Left hindlimb (tissue), 1 donor: ENCODE data around the gene ADCY10.
"Not testable (repeated sequence)": the region's sequence is repeated elsewhere in the genome, so short reads cannot be mapped to it uniquely, and the experiment has no call there.

ENCODE experiments used
- DNase-seq: peaks from one replicate; pipeline ENCODE4 v3.0.0-alpha.2; 2018

Gene ADCY10

GRCh38 chr1:167856711-167857418 lies 57.1 kb downstream of the ADCY10 start:
- DNase-seq: no peak

DNA sequence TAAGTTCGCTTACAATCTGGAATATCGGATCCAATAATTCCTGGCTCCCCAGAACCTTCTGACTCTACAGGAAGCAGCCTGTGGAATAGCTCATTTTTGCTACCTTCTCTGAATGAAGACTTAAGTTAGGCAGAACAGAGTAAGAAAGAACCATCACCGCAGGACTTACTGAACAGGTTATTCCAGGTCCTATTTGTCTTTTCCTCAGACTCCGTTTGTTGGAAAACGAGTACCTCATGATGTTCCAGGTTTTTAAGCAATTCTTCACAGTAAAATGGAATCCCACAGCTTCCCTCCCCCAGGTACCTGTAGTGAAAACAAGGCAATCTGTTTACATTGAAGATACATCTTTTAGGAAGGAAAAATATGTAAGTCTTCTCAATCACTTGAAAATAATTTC lies 59.8 kb downstream of the ADCY10 start:
- no peak for DNase-seq

GRCh38 chr1:167849666-167850065 lies 64.3 kb downstream of the ADCY10 start:
- DNase-seq: no peak

- no peak for DNase-seq
These were observed 71.1 kb downstream of the ADCY10 start for GRCh38 chr1:167842872-167843271.

- DNase-seq: no peak
These were observed 72.4 kb downstream of the ADCY10 start for GRCh38 chr1:167841530-167841929.

DNA sequence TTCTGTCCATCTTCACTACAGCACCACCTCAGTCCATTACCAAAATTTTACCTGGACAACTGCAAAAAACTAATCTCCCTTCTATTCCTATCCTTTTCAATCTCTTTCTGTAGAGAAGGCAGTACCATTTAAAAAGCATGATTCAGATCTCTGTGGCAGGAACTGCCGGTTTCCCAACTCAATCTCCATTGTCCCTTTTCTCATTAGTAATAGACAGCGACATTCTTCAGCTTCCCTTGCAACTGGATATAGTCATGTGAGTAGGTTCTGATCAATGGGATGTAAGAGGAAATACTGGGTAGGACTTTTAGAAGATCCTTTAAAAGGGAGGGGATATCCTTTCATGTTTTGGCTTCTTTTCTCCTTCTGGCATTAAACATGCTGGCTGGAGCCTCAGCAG lies 74.9 kb downstream of the ADCY10 start:
- no peak for DNase-seq

DNA sequence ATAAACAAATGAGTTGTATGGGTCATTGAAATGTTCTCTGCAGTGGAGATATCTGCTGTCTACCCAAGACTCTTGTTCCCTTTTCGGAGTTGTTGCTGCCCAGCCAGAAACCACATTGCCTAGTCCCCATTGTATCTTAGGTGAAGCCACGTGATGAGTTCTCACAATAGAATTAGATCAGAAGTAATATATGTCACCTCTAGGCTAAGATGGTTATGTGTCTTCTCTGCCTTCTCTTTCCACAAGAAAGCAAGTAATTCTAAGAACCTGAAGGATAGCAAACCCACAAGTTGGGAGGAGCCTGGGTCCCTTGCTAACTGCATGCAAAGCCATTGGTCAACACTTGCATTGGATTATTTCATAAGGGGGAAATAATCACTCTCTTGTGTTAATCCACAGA lies 76.6 kb downstream of the ADCY10 start:
- no peak for DNase-seq

GRCh38 chr1:167836197-167836596 lies 77.7 kb downstream of the ADCY10 start:
- no peak for DNase-seq

DNA sequence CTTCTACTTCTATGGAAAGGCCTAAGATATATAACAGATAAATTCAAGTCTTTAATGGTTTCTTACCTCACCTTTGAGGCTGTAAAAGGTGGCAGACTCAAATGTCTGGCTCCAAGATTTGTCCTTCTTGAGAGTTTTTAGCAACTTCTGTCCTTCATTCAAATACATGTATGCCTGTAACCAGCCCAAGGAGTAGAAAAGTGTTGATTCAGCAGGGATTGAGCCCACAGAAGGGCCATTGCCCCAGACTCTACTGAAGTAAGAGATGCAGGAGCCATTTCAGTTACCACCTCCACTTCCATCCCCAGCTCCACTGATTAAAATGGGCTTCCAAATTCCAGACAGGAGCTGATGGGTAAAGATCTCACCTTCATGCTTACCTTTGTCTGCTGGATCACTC lies 80.0 kb downstream of the ADCY10 start:
- no peak for DNase-seq

GRCh38 chr1:167832693-167833092 lies 81.2 kb downstream of the ADCY10 start:
- no peak for DNase-seq

DNA sequence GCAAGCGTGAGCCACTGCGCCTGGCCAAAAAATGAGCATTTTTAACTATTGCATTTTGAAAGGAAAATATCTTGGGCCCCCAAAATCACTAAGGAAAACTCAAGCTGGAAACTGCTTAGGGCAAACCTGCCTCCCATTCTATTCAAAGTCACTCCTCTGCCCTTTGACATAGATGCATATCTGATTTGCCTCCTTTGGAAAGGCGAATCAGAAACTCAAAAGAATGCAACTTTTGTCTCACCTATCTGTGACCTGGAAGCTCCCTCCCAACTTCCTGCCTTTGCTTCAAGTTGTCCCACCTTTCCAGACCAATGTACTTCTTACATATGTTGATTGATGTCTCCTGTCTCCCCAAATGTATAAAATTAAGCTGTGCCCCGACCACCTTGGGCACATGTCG lies 83.3 kb downstream of the ADCY10 start:
- DNase-seq: not testable (repeated sequence)

GRCh38 chr1:167829868-167830267 lies 84.1 kb downstream of the ADCY10 start:
- no peak for DNase-seq

- peak; percentile 37 for DNase-seq
These were observed 87.8 kb downstream of the ADCY10 start for GRCh38 chr1:167826127-167826526.

GRCh38 chr1:167825419-167826079 lies 88.4 kb downstream of the ADCY10 start:
- no peak for DNase-seq

DNA sequence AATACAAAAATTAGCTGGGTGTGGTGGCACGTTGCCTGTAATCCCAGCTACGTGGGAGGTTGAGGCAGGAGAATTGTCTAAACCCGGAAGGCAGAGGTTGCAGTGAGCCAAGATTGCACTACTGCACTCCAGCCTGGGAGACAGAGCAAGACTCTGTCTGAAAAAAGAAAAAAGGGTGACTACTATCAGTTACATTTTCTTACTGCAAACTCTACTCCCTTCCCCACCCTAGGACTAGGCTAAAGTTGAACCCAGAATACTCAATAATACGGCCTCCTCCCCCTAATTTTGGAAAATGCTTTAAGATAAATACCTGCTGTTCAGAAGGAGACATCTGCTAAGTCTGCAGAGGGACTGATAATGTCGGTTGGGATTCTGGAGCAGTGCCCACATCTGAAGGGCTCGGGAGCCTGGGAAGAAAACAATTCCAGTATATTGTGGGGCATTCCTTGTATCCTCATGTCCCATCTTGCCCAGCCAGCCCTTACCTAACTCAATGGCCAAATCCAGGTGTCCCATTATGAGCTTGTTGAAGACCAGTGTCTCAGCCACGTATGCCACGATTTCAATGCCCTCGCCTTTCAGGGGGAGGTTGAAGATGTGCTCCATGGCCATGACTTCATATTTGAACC lies 89.7 kb downstream of the ADCY10 start:
- DNase-seq: no peak

- no peak for DNase-seq
These were observed 91.8 kb downstream of the ADCY10 start for GRCh38 chr1:167821969-167822685.

DNA sequence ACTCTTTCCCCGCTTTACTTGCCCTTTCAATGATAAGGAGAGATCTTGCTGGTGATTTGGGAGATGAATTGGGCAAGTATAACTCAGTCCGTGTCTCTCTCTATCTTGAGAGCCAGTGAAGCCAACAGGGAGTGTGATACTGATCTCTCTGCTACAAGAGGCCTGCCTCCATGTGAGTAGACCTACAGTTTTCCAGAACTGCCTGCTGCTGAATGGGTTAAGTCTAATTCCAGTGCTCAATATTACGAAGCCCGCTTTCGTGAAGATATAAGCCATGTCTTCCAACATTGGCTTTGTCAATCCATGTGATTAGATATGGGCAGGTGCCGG lies 92.6 kb downstream of the ADCY10 start:
- DNase-seq: no peak

DNA sequence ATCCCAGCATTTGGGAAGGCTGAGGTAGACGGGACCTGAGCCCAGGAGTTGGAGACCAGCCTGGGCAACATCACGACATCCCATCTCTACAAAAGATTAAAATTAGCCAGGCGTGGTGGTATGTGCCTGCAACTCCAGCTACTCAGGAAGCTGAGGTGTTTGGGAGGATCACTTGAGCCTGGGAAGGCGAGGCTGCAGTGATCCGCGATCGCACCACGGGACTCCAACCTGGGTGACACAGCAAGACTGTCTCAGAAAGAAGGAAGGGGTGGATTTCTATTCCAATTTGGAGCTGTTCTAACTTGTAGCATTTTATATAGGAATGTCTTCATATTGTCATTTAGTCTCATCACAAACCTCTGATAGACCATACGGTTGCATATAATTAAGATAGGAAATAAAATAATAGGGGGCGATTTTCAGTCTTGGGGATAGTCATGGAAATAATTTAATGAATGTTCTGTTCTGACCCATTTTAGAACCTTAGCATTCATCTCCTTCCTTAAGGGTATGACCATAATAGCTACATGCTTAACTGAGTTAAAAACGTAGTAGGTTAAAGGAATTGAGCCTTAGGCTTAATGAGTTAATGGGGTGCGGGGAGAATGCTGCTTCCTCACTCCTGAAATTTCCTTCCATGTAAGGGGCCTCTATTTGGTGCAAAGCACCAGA lies 93.1 kb downstream of the ADCY10 start:
- DNase-seq: no peak

DNA sequence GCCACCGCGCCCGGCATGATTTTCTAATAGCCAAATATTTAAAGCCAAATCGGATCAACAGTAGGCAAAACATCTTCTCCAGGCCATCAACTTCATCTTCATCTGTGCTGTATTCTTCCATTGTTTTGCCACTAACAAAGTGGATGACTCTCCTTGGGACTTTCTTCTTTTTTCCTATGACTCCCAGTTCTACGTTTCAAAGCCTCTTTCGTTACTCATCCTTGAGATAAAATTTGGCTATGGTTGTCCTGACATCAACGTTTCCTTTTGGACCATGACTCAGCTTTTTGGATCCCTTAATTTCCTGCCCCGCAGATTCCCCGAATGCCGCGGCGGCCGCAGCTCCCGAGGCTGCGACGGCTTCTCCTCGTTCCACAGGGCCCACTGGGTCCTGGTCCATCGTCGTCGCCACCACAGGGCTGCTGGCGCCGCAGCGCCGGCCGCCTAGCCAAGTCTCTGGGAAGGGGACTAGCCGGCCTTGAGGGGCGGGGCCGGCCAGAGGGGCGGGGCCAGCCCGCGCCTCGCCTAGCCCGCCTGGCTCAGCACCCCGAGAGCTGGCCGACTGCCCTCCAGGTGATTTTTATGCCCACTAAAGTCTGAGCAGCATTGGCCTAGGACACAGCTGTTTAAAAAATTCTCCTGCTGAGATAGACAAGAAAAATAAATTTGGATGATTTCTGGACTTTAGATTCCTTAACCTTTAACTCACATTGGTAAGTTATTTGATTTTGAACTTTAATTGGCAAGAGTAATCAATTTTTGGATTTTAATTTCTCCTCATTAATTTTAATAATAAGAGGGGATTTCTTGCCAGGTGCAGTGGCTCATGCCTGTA lies 93.9 kb downstream of the ADCY10 start:
- DNase-seq: peak; percentile 79

DNA sequence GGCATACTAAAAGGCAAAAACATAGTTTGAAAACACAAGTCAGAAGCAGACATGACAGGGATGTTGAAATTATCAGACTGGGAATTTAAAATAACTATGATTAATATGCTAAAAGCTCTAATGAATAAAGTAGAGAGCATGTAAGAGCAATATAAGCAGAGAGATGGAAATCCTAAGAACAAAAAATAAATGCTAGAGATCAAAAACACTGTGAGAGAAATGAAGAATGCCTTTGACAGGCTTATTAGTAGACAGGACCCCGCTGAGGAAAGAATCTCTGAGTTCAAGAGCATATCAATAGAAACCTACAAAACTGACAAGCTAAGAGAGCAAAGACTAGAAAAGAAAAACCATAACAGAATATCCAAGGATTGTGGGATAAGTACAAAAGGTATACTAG lies 98.3 kb downstream of the ADCY10 start:
- DNase-seq: no peak

DNA sequence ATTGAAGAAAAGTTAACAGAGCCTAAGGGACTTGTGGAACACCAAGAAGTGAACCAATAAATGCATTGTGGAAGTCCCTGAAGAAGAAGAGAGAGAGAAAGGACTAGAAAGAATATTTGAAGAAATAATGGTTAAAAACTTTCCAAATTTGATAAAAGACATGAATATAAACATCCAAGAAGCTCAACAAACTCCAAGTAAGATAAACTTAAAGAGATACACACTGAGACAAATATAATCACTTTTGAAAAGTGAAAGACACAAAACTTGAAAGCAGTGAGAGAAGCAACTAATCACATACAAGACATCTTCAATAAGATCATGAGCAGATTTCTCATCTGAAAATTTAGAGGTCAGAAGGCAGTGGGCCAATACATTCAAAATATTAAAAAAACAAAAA lies 101.0 kb downstream of the ADCY10 start:
- DNase-seq: no peak

DNA sequence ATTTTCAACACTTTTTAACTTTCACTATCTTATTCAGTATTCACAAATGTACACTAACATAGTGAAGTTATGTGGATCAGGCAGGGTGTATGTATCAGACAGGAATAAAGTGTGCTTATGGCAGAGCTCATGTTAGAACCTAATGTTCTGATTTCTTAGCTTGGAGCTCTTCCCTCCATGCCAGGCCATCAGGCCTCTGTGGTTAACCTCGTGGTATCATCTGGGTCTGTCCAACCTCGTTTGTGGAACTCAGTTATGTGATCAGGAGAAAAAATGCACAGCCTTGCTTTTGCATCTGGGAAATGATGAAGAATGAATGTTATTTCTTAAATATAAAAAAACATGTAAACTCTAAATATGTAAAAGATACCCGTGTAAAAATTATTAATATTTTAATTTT lies 105.2 kb downstream of the ADCY10 start:
- DNase-seq: no peak
